Adrenal gland (tissue), 5 donors: ENCODE results near the gene MED22.

Source experiments
- CTCF ChIP-seq, 6 experiments: fragments of 450-650 bp in 4 of 6; fragments of 200-600 bp in 2 of 6; sonication (generic) in 1 of 6; IDR thresholded peaks; 1 replicate in 5 of 6; 2 replicates in 1 of 6; pipeline versions ENCODE4 v1.5.1 to v1.8.0; 2016 to 2021; ENCODE audit warnings: antibody characterized with exemption in 6 of 6, mild to moderate bottlenecking in 2 of 6, moderate library complexity in 1 of 6
- POLR2A ChIP-seq, 2 donors: fragments of 450-650 bp; IDR thresholded peaks; one replicate each; pipeline ENCODE4 v1.6.1; 2017; ENCODE audit warnings: antibody characterized with exemption in 2 of 2, mild to moderate bottlenecking in 2 of 2, moderate library complexity in 1 of 2
- donor health status: DM: no; HTN: no; CAD: no.

- TF ChIP-seq POLR2A (IDR thresholded peaks at IDR 0.05) (no peak), CTCF (IDR thresholded peaks at IDR 0.05) (no peak)
Observed at GRCh38 chr9:133347515-133347984, 381 bp downstream of the MED22 start.
